ENCODE results near the gene ALKBH4.

GRCh38 chr7:102425639-102426267 lies 38.9 kb downstream of the ALKBH4 start:
- TF ChIP-seq MAX (IDR thresholded peaks at IDR 0.05): no peak
- no peak for TF ChIP-seq ZBTB7A (IDR thresholded peaks at IDR 0.05; ENCODE audit: low read depth)
- no peak for TF ChIP-seq CEBPB (IDR thresholded peaks at IDR 0.05)
- no peak for TF ChIP-seq CREB1 (IDR thresholded peaks at IDR 0.05; ENCODE audit: low read depth)

Data from Ishikawa (cell line).